Right lobe of liver (tissue), 4 donors: ENCODE data around the gene STBD1.
"Not testable (repeated sequence)": the region's sequence is repeated elsewhere in the genome, so short reads cannot be mapped to it uniquely, and the experiment has no call there.

Experiments
- CTCF ChIP-seq, 4 donors: fragments of 200-600 bp in 3 of 4; fragments of 450-650 bp in 1 of 4; IDR thresholded peaks; one replicate each; pipeline versions ENCODE4 v1.5.1 to v1.8.0; 2016 to 2022; ENCODE audit warnings: antibody characterized with exemption in 4 of 4, mild to moderate bottlenecking in 2 of 4
- POLR2A ChIP-seq: fragments of 450-650 bp; IDR thresholded peaks from one replicate; pipeline ENCODE4 v1.6.1; 2017; ENCODE audit warnings: antibody characterized with exemption, mild to moderate bottlenecking
- donor health status: DM: no; HTN: no; CAD: no.
- donor health status: DM: no; HTN: no; CAD: no.
- donor health status: DM: no; HTN: yes; CAD: no.

- TF ChIP-seq POLR2A; CTCF (IDR thresholded peaks at IDR 0.05): not testable (repeated sequence)
Observed at GRCh38 chr4:76281594-76281993, 24.9 kb upstream of the STBD1 start.
